Lower leg skin (tissue), 3 donors: ENCODE data around the gene GDPD4.

Source experiments
- POLR2A ChIP-seq, 2 donors: fragments of 450-650 bp; IDR thresholded peaks; one replicate each; pipeline ENCODE4 v1.6.1; 2016 to 2017; ENCODE audit warnings: antibody characterized with exemption in 2 of 2, mild to moderate bottlenecking in 1 of 2, moderate library complexity in 1 of 2
- TF ChIP-seq, protein P1 (sequence below), 3 donors: fragments of 450-650 bp; IDR thresholded peaks; one replicate each; pipeline ENCODE4 v1.5.1; 2016; ENCODE audit warnings: antibody characterized with exemption in 3 of 3, mild to moderate bottlenecking in 3 of 3, moderate library complexity in 2 of 3

GRCh38 chr11:77186302-77186701 lies 115.2 kb downstream of the GDPD4 start:
- TF ChIP-seq, protein P1, sequence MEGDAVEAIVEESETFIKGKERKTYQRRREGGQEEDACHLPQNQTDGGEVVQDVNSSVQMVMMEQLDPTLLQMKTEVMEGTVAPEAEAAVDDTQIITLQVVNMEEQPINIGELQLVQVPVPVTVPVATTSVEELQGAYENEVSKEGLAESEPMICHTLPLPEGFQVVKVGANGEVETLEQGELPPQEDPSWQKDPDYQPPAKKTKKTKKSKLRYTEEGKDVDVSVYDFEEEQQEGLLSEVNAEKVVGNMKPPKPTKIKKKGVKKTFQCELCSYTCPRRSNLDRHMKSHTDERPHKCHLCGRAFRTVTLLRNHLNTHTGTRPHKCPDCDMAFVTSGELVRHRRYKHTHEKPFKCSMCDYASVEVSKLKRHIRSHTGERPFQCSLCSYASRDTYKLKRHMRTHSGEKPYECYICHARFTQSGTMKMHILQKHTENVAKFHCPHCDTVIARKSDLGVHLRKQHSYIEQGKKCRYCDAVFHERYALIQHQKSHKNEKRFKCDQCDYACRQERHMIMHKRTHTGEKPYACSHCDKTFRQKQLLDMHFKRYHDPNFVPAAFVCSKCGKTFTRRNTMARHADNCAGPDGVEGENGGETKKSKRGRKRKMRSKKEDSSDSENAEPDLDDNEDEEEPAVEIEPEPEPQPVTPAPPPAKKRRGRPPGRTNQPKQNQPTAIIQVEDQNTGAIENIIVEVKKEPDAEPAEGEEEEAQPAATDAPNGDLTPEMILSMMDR (IDR thresholded peaks at IDR 0.05) = no peak
- no peak for TF ChIP-seq POLR2A (IDR thresholded peaks at IDR 0.05)
